Fibroblast of skin of back (primary cell): Measurements from ENCODE around the gene EPB41L4B.

Experiments used
- DNase-seq: peaks from one replicate; pipeline ENCODE4 v3.0.0-alpha.2; 2013

Gene EPB41L4B

DNA sequence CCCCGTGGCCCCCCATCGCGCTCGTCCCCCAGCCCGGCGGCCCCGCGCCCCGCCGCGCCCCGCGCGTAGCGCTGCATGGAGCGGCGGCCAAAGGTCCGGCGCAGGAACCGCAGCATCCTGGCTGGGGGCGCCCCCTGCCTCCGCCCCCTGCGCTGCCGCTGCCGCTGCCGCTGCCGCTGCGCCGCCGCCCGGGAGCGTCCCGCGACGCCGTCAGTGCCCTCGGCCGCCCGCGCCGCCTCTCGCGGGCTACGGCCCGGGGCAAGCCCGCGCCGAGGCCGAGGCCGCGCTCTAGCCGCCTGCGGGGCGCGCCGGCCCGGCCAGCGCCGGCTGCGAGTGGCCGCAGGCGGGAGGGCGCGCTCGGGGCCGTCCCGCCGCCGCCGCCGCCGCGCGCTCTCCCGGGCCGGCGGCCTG is 523 bp downstream of the EPB41L4B start:
- DNase-seq, result peak; percentile 36

DNA sequence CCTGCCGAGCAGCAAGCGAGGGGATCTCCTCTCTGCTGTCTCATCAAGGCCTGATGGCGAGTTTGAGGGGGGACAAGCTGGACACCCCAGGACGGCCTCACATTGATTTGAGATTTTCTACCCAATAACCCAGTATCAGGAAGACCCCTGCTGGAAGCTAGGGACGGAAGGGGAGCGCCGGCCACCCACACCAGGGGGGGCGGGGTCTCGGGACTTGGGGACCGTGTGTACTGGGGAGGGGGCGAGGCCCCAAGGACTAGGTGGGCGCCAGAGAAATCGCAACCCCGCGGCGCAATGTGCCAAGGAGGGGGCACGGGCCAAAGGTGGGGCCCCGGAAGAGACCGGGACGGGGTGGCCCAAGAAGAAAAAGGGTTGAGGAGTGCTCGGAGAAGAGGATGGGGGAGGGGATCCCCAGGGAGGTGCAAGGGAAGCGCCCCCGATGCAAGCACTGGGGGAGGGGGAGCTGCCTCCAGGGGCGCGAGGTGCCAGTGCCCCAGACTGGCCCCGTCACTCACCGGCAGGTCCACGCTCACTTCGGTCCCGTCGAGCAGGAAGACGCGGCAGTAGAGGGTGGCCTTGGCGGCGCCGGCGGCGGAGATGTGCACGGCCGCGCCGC is 1.1 kb downstream of the EPB41L4B start:
- DNase-seq, result no peak

DNA sequence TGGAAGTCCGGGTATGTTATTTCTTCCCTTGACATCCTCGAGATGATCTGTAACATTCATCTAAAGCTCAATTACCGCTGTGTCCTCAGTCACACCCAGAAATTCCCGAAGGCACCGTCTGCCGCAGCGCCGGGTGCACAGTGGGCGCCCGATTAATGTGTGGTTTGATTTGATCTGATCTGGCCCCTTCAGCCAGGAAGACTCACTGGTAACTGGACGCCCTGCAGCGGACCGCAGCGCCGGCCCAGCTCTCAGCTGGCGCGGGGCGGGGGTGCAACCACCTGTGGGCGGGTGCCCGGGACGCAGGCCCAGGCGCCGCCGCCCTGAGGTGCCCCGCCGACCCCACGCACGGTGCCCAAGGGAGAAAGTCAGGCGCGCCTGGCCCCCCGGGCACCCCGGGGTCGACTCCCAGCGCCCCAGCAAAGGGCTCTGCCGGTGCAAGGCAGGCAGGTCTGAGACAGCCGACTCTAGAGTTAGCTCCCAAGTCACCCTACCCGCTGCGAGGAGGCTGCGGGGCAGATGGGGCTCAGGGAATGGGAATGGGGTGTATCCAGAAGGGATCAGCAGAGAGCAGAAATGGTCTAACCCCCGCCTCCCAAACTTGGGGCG is 1.7 kb downstream of the EPB41L4B start:
- no peak for DNase-seq

DNA sequence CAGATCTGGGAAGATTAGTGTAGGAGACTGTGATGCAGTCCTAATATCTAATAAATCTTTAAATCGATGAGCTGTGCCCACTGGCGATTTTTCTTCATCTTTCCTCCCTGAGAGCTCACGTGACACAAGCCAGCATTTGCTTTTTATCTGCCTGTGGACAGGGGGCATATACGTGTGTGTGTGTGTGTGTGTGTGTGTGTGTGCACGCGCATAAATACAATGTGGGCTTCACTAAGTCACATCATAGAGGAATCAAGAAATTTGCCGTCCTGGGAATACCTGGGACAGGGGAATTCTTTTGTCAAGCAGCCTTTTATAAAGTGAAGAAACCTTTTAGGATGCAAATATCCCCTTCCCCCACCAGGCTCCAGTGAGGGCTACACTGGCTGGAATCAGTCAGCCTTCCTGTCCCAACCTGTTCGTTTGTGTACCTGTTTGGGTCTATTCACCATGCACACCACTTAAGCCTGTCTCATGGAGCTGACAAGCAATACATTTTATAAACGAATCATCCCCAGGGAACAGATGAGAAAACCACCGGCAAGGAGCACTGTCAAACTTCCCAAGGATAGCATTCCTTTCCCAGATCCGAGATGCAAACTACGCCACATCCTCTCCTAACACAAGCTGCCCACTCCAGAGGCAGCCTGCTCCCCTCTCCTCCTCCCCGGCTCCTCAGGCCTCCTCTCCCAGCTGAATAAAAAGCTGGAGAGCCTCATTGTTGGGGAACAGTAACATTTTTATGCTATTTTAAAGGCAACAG is 2.7 kb downstream of the EPB41L4B start:
- peak; percentile 54 for DNase-seq

DNA sequence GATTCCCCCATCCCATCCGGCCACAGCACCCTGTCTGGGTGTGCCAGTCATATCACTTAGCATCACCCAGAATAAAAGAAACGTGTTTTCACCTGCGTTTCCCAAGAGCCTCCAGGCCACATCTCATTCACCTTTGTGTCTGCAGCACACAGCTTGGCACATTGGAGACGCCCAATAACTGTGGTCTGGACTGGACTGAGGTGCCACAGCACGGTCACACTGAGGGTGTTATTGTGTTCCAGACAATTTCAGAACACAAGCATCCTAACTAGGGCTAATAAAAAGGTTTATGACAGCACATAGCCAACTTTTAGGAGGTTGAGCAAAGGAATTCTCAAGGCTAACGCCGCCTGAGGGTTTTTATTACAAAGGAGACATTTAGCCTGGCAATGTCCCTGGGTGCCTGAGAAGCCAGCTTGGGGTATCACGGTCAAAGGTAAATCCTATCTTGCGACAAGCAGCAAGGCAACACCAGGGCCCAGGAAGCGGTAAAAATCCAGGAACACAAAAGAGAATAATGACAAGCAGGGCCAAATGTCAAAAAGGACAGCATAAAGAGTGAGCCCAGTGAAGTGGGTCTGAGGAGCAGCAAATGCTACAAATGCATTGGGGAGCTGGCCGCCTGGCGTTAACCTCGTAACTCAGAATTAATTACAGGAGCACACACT is 3.4 kb downstream of the EPB41L4B start:
- no peak for DNase-seq

DNA sequence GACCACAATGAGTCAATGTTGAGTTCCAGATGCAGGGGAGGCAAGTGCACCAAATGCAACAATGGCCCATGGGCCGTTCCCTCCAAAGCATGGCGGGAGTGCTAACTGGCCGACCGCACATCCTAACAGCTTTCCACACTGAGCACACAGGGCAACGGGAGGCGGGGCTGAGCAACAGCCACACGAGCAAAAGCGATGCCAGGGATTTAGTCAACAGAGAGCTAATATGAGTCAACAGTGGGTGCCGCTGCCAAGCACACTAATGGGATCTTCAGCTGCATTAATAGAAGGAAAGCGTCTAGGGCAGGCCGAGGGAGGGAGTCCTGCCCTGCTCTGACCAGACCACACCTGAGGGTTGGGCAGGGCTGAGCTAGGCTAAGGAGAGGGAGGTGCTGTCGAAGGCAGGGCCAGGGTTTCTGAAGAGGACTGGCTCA is 4.6 kb downstream of the EPB41L4B start:
- peak; percentile 40 for DNase-seq

DNA sequence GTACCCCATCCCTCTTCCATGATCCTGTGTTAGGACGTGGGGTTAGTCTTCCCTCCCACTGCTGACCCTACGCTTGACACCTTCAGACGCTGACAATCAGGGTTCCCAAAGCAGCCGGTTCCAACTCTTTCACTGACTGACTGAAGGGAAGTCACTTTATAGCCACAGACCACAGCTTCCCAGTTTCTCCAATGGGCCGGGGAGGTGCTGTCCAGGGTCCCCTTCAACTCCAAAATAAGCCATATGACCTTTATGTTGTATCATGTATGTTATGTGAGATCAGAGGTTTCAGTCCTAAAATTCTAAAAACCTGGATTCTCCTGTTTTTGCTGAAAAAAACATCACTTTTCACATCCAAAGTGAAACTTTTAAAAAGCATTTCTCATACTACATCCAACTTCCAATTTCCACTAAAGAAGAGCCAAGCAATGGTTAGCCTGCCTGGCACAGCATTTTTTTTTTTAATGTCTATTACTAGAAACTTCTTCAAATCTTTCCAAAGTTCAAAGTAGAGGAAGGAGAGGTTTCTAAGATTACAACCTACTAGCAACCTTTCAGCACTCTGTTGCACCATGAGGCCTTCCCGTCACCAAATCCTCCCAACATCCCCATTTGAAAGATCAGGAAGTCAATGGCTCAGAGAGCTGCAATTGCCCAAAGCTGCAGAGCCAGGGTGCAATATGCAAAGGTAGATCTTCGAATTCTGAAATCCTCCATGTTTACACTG is 5.2 kb downstream of the EPB41L4B start:
- no peak for DNase-seq

DNA sequence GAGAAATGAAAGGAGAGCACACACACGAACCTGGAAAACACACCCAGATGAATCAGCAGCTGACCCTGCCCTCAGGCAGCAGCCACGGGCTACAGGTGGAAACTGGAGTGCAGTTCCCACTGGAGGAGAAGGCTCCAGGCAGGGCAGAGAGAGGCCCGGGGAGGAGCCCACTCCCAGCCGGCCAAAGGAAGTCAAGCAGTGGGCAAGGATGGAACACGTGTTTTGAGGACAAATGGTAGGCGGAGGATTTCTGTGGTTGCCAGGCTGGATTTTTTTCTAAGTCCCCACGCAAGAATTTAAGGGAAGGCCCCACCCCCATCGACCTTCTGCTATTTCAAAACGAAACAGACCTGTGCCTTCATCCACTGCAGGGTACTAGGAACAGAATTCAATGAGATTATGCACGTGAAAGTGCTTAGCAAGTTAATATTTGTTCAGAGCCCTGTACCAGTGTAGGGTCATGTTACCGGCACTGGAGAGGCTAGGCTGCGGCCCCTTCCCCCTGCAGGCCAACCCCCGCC is 6.8 kb downstream of the EPB41L4B start:
- no peak for DNase-seq

DNA sequence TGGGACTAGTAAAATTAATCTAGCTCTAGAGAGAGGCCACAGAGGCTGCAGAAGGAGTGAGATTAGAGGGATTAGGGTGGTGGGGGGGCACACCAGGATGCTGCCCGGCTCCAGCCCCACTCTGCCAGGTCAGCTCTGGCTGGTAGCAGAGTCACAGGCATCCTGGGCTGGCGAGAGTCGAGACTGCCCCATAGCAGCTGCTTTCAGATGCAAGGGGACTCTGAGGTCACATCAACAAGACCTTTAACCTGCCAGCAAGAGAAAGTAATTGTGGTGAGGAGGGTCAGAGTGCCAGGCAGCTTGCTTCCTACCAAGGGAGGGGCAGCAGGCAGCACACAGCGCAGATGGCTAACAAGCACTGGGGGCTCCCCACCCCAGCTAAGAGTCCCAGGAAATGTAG is 7.5 kb downstream of the EPB41L4B start:
- DNase-seq, result no peak

DNA sequence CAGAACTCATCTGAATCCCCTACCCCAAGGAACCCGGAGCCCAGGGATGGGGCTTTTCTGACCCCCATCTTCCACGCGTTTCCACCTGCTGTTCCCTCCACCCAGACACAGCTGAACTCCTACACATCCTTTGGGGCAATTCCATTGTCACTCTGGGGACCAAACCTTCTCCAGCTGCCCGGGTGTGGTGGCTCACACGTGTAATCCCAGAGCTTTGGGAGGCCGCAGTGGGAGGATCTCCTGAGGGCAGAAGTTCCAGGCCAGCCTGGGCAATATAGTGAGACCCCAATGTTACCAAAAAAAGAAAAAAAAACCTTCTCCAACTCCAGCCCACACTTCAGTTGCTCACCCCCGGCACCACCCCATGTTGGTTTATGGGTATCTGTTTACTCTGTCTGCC is 8.1 kb downstream of the EPB41L4B start:
- no peak for DNase-seq

DNA sequence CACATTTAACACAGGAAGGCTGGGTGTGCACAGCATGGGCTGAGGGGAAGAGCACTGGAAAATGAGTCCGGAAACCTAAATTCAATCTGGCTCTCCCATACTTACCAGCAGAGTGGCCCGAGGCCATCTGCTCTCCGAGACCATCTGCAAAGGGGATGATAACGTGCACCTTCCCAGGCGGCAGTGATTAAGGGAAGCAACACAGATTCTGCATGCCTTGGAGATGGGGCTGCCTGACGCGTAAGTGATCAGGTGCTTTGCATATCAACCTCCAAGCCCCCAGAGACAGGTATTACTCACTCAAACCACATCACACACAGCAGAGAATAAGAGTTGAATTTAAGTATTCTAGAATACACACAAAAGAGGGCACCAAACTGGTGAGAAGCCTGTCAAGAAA is 9.1 kb downstream of the EPB41L4B start:
- no peak for DNase-seq

DNA sequence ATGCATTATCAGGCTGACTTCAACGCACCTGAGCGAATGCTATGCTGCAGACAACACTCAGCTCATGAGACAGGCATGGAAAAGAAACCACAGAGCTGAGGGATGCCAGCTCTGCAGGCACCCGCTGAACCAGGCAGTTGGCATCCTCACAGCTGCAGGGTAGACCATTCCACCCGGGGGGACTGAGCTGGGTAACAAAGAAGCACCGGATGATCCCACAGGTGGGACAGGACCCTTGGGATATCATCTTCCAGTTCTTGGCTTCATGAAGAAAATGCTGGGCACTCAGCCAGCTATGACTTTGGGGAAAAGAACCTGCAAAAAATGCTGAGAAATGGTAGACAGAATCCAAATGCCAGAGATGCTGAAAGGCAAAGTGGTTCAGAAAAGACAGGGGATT is 9.6 kb downstream of the EPB41L4B start:
- peak; percentile 50 for DNase-seq

DNA sequence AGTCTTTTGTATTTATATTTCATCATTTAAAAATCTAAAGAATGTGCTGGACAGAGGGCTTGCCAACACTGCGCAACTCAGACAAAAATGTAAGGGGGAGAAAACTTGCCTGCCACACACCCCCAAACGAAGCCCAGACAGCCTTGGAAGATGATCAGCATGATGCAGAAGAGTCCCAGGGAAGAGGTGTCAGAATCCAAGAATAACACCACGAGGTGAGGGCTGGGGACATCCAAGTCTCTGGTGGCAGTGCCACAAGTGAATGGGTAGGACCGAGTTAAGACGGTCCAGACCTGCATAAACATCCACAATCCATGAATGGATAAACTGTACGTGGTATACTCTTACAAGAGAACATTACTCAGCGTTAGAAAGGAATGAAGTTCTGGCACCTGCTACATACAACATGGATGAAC is 10.4 kb downstream of the EPB41L4B start:
- peak; percentile 79 for DNase-seq

DNA sequence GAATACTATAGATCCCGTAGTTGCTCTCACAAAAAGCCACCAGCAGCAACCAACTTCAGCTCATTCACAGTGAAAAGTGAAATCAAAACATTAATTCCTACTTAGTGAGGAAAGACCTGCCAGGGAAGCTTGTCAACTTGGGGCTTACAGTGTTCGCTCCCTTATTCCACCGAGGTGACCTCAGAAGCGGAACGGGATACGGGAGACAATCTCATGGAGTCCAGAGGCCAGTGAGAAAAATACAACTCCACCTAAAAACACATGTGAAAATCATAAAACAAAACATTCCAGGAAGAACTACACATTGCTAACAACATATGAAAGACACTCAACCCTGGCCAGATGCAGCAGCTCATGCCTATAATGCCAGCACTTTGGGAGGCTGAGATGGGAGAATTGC is 11.6 kb downstream of the EPB41L4B start:
- peak; percentile 30 for DNase-seq

DNA sequence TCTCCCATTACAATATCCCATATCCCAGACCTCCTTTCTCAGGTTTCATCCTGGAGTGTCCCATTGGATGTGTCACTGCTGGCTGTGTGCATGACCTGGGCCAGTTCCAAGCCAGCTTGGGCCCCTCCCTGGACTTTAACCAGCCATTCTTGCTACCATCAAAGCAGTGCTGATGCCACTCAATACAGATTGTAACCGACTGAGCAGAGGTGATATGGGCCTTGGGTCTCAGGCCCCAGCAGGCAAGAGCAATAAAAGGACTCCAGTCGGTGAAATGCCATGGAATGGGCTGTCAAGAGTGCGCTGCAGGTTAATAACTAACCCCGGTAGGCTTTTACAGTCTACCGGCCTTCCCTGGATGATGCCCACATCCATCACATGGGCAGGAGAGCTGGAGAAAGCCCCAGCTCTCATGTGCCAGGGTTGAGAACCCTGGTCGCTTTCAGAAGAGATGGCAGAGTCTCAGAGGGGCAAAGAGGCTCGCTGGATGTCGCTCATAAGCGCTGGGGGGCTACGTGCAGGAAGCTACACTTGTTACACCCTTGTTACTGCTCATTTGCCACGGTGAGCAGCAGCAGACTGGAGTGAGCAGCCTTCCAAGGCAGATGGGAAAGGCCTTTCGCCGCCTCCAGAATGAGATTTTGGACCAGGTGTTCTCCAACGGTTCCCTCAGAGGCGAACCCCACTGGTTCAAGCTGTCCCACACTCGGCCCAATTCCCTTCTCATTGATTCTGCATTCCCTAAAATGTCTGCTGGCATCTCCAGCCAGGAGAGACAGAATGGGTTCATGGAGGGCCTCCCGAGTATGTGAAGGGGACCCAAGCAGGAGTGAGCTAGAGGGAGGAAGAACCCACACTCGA is 13.2 kb downstream of the EPB41L4B start:
- DNase-seq, result peak; percentile 52

DNA sequence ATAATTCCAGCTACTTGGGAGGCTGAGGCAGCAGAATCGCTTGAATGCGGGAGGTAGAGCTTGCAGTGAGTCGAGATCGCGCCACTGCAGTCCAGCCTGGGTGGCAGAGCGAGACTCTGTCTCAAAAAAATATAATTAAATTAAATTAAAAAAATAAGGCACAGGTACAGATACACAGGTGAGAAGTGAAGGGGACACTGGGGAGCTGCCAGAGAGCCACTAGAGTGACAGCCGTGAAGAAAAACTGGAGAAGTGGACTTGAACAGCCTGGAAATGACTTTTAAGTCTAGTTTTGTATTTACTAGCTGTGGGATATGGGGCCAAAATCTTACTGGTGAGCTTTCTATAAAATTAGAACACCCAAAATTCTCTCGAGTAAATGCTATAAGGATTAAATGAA is 15.1 kb downstream of the EPB41L4B start:
- DNase-seq, result no peak

DNA sequence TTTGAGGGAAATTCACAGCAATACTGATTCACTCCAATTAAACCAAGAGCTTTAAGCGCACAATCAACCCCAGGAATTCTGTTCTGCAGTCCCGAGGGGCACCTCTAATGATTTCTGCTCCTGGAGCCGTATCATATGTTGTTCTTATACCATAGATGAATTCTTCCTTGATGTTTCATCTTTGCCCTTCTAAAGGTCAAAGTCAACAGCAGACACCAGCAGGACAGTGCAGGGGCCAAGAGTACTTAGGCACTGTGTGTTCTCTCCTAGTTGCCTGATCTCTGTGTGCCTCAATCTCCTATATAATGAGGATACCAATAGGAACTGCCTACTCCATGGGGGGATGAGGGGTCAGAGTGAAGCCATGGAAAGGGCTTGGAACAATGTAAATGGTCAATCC is 16.5 kb downstream of the EPB41L4B start:
- no peak for DNase-seq

DNA sequence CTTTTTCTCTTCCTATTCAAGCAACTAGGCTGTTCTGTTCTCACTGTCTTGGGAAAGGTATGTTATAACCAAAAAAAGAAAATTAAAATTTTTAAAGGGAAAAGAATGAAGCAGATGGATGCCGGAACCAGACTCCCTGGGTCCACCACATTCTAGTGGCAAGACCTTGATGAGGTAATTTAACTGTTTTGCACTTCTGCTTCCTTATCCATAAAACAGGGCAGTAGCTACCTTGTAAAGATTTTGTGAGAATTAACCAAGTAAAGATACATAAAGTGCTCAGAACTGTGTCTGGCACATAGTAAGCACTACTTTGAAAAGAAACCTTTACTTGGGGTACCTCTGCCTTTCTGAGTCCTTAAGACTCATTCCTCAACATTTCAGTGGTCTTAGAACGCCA is 17.0 kb downstream of the EPB41L4B start:
- no peak for DNase-seq

DNA sequence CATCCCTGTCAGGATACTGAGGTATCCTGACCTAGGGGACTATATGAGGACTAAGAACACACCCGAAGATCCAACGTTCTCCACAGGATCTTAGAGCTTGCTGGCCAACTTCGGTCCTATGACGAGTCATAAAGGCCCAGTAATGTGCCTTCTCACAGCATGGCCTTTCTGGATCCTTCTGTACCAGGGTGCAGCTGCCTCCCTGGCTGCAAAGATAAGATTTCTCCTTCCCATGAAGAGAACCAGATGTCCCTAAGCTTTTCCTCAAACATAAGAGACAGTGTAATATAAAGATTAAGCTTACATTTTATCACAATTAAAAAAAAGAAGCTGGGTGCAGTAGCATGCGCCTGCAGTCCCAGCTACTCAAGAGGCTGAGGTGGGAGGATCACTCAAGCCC is 18.3 kb downstream of the EPB41L4B start:
- no peak for DNase-seq

DNA sequence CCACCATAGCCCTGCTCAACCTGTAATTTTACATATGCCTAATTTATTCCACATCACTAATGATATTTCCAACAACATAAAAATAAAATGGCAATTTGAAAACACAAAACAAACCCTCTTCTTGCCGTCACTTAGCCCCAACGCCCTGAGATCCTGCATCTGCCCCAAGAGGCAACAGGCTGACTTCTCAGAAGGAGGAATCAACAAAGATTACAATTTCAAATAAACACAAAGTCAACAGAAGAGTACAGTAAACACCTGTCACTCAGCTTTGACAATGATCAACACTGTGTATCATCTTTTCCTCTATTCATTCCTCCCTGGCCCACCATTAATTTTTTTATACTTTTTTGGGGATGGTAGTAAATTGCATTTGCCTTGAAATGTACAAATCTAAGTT is 19.8 kb downstream of the EPB41L4B start:
- no peak for DNase-seq

DNA sequence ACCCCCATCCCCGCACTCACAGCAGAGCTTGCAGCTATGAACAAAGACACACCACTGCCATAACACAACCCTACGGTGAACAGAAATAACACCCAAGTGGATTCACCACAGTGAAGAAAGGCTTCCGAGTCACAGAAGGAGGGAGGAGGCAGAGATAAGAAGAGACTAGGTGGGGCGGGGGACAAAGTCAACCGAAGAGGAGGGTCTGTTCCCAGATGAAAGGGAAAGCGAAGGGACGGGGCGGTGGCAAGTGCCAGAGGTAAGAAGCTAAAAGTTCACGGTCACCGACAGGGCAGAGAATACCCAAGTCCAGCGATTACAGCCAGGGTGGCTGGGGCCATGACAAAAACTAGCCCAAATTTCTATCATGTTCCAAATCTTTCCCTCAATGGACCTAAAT is 21.0 kb downstream of the EPB41L4B start:
- no peak for DNase-seq

DNA sequence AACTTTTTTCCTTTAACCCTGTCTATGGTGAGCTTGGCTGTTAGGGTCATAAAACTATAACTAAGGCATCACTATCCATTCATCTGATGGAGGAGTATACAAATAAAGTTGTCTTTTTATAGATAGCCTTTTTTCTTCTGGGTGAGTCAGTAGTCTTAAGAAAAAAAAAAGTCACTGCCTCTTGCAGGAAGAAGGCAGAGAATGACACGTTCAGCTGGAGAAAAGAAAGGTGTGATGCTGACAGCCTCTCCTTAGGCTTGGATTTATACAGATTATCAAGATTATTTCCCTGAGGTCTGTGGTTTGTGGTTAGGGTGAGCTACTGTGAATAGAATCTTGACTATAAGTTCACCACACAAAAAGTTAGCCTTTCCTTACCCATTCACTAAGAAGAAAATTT is 23.0 kb downstream of the EPB41L4B start:
- peak; percentile 82 for DNase-seq
